ENCODE results near the gene CLEC2A.

Gene CLEC2A

DNA sequence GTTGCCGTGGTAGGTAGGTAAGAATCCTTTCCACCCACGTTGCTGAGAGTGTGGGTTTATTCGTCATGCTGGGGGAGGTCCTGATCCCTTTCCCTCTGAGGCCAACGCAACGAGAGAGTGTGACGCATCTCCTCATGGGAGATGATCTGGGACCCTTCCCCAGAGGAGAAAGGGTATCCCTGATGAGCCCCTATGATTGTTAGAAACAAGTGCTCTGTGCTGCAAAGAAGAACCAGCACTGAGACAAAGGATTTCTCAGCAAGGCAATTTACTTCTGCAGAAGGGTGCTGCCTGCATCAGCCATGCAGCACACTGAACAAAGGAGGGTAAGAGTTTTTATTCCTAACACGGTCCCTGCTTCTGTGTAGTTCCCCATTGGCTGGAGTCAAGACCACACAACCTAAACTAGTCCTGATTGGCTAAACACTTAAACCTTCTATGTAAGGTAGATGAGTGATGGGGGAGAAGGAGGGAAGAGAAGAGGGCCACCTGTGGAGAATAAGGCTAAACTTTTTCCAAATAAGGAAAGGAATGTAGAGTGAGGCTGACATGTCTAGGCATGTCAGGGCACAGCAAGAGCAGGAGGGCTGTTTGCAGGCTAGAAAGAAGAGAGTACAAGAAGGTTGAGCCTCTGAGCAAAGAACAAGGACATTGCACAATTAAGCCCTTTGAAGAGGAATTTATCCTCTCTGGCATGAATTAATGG is 21.3 kb downstream of the CLEC2A start:
- ChIA-PET CTCF (no interaction called here), POLR2A (no interaction called here)
- TF ChIP-seq, protein P1, sequence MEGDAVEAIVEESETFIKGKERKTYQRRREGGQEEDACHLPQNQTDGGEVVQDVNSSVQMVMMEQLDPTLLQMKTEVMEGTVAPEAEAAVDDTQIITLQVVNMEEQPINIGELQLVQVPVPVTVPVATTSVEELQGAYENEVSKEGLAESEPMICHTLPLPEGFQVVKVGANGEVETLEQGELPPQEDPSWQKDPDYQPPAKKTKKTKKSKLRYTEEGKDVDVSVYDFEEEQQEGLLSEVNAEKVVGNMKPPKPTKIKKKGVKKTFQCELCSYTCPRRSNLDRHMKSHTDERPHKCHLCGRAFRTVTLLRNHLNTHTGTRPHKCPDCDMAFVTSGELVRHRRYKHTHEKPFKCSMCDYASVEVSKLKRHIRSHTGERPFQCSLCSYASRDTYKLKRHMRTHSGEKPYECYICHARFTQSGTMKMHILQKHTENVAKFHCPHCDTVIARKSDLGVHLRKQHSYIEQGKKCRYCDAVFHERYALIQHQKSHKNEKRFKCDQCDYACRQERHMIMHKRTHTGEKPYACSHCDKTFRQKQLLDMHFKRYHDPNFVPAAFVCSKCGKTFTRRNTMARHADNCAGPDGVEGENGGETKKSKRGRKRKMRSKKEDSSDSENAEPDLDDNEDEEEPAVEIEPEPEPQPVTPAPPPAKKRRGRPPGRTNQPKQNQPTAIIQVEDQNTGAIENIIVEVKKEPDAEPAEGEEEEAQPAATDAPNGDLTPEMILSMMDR (IDR thresholded peaks at IDR 0.05; ENCODE audit: insufficient read depth, low read length, missing control alignments) = no peak
- DNase-seq (ENCODE audit: low read depth, low spot score) = no peak
- H3K4me3 ChIP-seq (ENCODE audit: low read depth, low read length) = no peak overlapping the region

DNA sequence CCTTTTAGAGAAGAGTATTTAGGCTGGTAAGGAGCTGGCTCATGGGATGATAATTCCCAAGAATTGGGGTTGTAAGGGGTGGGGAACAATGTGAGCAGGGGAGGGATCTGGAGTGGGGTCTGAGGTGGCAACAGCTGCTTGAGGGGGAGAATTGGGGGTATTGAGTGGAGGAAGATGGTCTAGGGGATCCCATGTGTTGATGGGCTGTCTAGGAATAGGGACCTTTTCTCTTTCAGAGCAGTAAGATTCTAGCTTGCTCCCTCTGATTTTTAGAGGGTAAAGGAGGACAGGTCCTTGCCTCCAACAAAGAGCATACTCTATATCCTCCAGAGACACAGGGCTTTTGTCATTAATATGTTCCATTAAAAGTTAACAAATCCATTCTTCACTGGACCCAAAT is 22.4 kb downstream of the CLEC2A start:
- no peak overlapping the region for H3K4me3 ChIP-seq (ENCODE audit: low read depth, low read length)
- no peak for DNase-seq (ENCODE audit: low read depth, low spot score)
- TF ChIP-seq, protein P1 (IDR thresholded peaks at IDR 0.05; ENCODE audit: insufficient read depth, low read length, missing control alignments) = no peak
- POLR2A ChIA-PET = no interaction called here
- CTCF ChIA-PET = no interaction called here

DNA sequence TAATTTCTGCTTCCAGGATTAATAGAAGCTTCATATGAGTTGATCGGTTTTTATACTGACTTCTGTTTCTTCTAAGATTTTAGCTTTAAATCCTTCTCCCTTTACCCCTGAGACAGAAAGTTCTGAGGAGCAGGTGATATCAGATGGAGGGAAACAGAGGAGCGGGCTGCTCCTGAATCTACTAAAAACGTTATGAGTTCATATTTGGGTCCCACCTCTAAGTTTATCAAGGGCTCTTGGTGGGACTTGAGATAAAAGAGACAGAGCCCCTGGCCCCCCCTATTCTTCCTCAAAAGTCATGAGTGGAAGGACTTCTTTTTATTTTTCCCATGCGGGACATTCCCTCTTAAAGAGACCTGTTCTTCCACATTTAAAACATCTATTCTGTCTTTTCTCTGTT is 23.8 kb downstream of the CLEC2A start:
- ChIA-PET CTCF (no interaction called here), POLR2A (no interaction called here)
- no peak for DNase-seq (ENCODE audit: low read depth, low spot score)
- TF ChIP-seq, protein P1 (IDR thresholded peaks at IDR 0.05; ENCODE audit: insufficient read depth, low read length, missing control alignments) = no peak
- H3K4me3 ChIP-seq (ENCODE audit: low read depth, low read length) = no peak overlapping the region

DNA sequence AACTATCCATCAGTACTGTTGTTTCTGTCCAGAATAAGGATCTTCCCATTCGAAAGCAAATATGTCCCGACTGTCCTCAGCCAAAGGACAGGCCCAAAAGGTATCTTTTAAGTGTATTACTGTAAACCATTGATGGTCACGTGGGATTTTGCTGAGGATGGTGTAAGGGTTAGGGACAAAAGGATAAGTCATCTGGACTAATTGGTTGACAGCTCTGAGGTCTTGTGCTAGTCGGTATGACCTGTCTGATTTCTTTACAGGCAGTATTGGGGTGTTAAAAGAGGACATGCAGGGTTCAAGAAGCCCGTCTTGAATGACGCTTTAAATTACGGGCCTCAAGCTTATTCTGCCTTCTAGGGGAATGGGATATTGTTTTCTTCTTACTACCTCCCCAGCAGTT is 24.4 kb downstream of the CLEC2A start:
- ChIA-PET CTCF (no interaction called here), POLR2A (no interaction called here)
- H3K4me3 ChIP-seq (ENCODE audit: low read depth, low read length) = no peak overlapping the region
- DNase-seq (ENCODE audit: low read depth, low spot score) = no peak
- TF ChIP-seq, protein P1 (IDR thresholded peaks at IDR 0.05; ENCODE audit: insufficient read depth, low read length, missing control alignments) = no peak

DNA sequence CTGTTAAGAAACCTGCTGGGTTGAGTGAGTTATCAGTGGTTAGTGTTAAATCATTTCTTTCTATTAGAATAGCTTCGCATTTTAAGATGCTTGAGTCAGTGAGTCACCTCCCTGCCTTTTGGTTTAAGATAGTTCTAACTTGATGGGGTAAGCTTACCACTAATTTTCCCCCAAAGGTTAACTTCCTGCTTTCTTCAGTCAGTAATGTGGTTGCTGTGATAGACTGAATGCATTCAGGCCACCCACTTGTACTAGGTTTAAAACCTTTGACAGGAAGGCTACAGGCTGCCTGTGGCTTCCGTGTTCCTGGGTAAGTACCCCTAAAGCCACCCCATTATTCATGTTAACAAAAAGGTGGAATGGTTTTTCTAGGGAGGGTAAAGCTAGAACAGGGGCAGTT is 25.3 kb downstream of the CLEC2A start:
- POLR2A ChIA-PET = no interaction called here
- DNase-seq (ENCODE audit: low read depth, low spot score) = no peak
- TF ChIP-seq, protein P1 (IDR thresholded peaks at IDR 0.05; ENCODE audit: insufficient read depth, low read length, missing control alignments) = no peak
- CTCF ChIA-PET = interaction anchor here (1.6 kb wide), 1 partner anchor 156 kb away, joined by 7 read pairs; no protein-coding TSS in a partner anchor
- H3K4me3 ChIP-seq (ENCODE audit: low read depth, low read length) = no peak overlapping the region

DNA sequence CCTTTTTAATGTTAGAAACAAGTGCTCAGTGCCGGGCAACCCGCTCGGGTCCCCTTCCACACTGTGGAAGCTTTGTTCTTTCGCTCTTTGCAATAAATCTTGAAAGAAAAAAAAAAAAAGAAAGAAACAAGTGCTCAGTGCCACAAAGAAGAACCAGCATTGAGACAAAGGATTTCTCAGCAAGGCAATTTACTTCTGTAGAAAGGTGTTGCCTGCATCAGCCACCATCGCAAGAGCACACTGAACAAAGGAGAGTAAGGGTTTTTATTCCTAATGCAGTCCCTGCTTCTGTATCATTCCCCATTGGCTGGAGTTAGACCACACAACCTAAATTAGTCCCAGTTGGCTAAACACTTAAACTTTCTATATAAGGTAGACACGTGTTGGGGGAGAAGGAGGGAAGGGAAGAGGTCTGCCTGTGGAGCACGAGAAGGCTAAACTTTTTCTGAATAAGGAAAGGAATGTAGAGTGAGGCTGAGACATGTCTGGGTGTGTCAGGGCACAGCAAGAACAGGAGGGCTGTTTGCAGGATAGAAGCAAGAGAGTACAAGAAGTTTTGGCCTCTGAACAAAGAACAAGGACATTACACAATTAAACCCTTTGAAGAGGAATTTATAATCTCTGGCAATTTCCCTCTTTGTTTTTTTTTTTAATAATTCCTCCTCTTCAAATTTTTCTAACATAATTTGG is 29.5 kb downstream of the CLEC2A start:
- DNase-seq (ENCODE audit: low read depth, low spot score) = no peak
- TF ChIP-seq, protein P1 (IDR thresholded peaks at IDR 0.05; ENCODE audit: insufficient read depth, low read length, missing control alignments) = no peak
- CTCF ChIA-PET = no interaction called here
- H3K4me3 ChIP-seq (ENCODE audit: low read depth, low read length) = no peak overlapping the region
- POLR2A ChIA-PET = no interaction called here

Data from AG04449 (cell line).